Neural progenitor cell (in vitro differentiated cells): ENCODE results near the gene CX3CL1. TPM values are rescaled to one million over a fixed set of nuclear protein-coding genes. Genes with fewer than 3 reads are reported as not detected.

Experiments used
- DNase-seq: peaks from one replicate; pipeline ENCODE4 v3.0.0-alpha.2; 2016; ENCODE audit warnings: low spot score
- H2AFZ ChIP-seq: fragments of 200-600 bp; sonication (generic); replicated peaks from 2 replicates; pipeline ENCODE4 v1.6.1; 2016; ENCODE audit warnings: antibody characterized with exemption
- H3F3A ChIP-seq: fragments of 200-600 bp; sonication (generic); 2 replicates; pipeline ENCODE4 v1.6.1; 2016; ENCODE audit warnings: antibody characterized with exemption, low read depth
- H3K27ac ChIP-seq: fragments of 200-600 bp; sonication (generic); 2 replicates; pipeline ENCODE4 v1.5.1; 2016; ENCODE audit warnings: mild to moderate bottlenecking
- H3K27me3 ChIP-seq: fragments of 200-600 bp; sonication (generic); 2 replicates; pipeline ENCODE4 v1.6.1; 2016; ENCODE audit warnings: mild to moderate bottlenecking, moderate library complexity
- H3K36me3 ChIP-seq: fragments of 200-600 bp; sonication (generic); 2 replicates; pipeline ENCODE4 v1.5.1; 2016
- H3K4me1 ChIP-seq: fragments of 200-600 bp; sonication (generic); 2 replicates; pipeline ENCODE4 v1.6.1; 2016; ENCODE audit warnings: mixed run types
- H3K4me2 ChIP-seq: fragments of 200-600 bp; sonication (generic); 2 replicates; pipeline ENCODE4 v1.6.1; 2016
- H3K4me3 ChIP-seq: fragments of 200-600 bp; sonication (generic); 2 replicates; pipeline ENCODE4 v1.5.1; 2016
- H3K79me2 ChIP-seq: fragments of 200-600 bp; sonication (generic); 2 replicates; pipeline ENCODE4 v1.6.1; 2016; ENCODE audit warnings: low read depth
- H3K9ac ChIP-seq: fragments of 200-600 bp; sonication (generic); 2 replicates; pipeline ENCODE4 v1.6.1; 2016
- H3K9me3 ChIP-seq: fragments of 200-600 bp; sonication (generic); 2 replicates; pipeline ENCODE4 v1.5.1; 2016; ENCODE audit warnings: low read depth
- H4K20me1 ChIP-seq: fragments of 200-600 bp; sonication (generic); 2 replicates; pipeline ENCODE4 v1.6.1; 2016; ENCODE audit warnings: low read depth
- H3K27ac Mint-ChIP-seq: 3 replicates; pipeline ENCODE4 v1.8.0; 2021; ENCODE audit warnings: mixed read lengths
- H3K27me3 Mint-ChIP-seq: 2 replicates; pipeline ENCODE4 v1.8.0; 2022; ENCODE audit warnings: low read depth, mild to moderate bottlenecking, inconsistent platforms, moderate library complexity, mixed read lengths; ENCODE audit not compliant: insufficient read depth
- H3K36me3 Mint-ChIP-seq: 3 replicates; pipeline ENCODE4 v1.8.0; 2021; ENCODE audit warnings: mixed read lengths
- H3K4me1 Mint-ChIP-seq: 3 replicates; pipeline ENCODE4 v1.8.0; 2021; ENCODE audit warnings: mixed read lengths
- H3K4me3 Mint-ChIP-seq: 3 replicates; pipeline ENCODE4 v1.8.0; 2021; ENCODE audit warnings: mild to moderate bottlenecking, moderate library complexity, mixed read lengths
- H3K9me3 Mint-ChIP-seq: 3 replicates; pipeline ENCODE4 v1.8.0; 2020; ENCODE audit warnings: mixed read lengths
- EZH2 ChIP-seq: fragments of 200-600 bp; sonication (generic); IDR thresholded peaks from 2 replicates; pipeline ENCODE4 v1.6.1; 2017; ENCODE audit warnings: antibody characterized with exemption, mild to moderate bottlenecking, moderate library complexity
- EZH2phosphoT487 ChIP-seq: fragments of 200-600 bp; sonication (generic); IDR thresholded peaks from 2 replicates; pipeline ENCODE4 v1.6.1; 2017; ENCODE audit warnings: antibody characterized with exemption
- total RNA-seq: library from RNA; depleted of rRNA; stranded (reverse); fragments of >200 nt; gene quantifications from 2 replicates; pipeline ENCODE4 v1.2.3, GENCODE V29; 2015; ENCODE audit warnings: low replicate concordance
- TF ChIP-seq, protein P1 (sequence below): fragments of 200-600 bp; sonication (generic); IDR thresholded peaks from 2 replicates; pipeline ENCODE4 v1.5.1; 2017; ENCODE audit warnings: antibody characterized with exemption, mild to moderate bottlenecking

The CX3CL1 gene
- total RNA-seq, 1 donor from 2014 or later = 0.65 TPM

DNA sequence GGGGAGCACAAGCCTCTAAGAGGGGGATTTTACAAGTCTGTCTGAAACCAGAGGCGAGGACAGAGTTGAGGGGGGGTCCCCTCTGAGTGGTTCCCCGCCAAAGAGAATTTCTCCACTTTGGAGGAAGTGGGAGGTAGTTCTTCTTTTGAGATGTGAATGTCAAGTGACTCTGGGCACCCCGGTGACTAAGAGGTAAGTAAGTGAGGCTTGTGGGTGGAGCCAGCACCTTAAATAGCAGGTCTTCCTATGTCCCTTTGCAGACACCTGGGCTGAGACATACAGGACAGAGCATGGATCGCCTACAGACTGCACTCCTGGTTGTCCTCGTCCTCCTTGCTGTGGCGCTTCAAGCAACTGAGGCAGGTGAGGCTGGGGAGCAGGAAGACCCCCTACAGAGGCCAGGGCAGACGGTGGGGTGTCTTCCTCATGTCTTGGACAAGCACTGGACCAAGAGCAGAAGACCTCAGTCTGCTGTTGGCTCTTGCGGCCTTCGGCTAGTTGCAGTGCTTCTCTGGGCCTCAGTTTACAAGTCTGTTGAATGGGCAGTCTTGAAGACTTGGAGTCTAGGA is 13.7 kb upstream of the CX3CL1 start, which contains the start of gene CCL22:
Gene CCL22 (plus strand): TSS at position 257 of the 569 bp plus-strand sequence. CDS start 34 bp downstream, at position 291.
- Mint-ChIP-seq H3K9me3 (no peaks in the 10 kb centered on the region), H3K27me3 (peaks cover 3% of the 10 kb centered on the region), H3K4me1 (peaks cover 8% of the 10 kb centered on the region), H3K4me3 (no peak within 1 kb of the TSS), H3K27ac (peak within 1 kb of the TSS; percentile 92), H3K36me3 (no peaks in the 10 kb centered on the region)
- Histone ChIP-seq H3K79me2 (no peaks in the 10 kb centered on the region), H3K36me3 (no peaks in the 10 kb centered on the region), H3K9me3 (no peaks in the 10 kb centered on the region), H3K9ac (no peak within 1 kb of the TSS), H2AFZ (no peak within 1 kb of the TSS), H4K20me1 (no peaks in the 10 kb centered on the region), H3K4me2 (no peak within 1 kb of the TSS), H3K27me3 (no peaks in the 10 kb centered on the region), H3F3A (no peaks in the 10 kb centered on the region), H3K27ac (no peak within 1 kb of the TSS), H3K4me1 (no peaks in the 10 kb centered on the region), H3K4me3 (no peak within 1 kb of the TSS)
- no peak for DNase-seq
- TF ChIP-seq EZH2phosphoT487 (no peak), EZH2 (no peak)
- TF ChIP-seq, protein P1, sequence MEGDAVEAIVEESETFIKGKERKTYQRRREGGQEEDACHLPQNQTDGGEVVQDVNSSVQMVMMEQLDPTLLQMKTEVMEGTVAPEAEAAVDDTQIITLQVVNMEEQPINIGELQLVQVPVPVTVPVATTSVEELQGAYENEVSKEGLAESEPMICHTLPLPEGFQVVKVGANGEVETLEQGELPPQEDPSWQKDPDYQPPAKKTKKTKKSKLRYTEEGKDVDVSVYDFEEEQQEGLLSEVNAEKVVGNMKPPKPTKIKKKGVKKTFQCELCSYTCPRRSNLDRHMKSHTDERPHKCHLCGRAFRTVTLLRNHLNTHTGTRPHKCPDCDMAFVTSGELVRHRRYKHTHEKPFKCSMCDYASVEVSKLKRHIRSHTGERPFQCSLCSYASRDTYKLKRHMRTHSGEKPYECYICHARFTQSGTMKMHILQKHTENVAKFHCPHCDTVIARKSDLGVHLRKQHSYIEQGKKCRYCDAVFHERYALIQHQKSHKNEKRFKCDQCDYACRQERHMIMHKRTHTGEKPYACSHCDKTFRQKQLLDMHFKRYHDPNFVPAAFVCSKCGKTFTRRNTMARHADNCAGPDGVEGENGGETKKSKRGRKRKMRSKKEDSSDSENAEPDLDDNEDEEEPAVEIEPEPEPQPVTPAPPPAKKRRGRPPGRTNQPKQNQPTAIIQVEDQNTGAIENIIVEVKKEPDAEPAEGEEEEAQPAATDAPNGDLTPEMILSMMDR = no peak

GRCh38 chr16:57360321-57360935 is 11.9 kb upstream of the CX3CL1 start:
- H3K27me3 ChIP-seq = no peaks in the 10 kb centered on the region
- no peaks in the 10 kb centered on the region for H3K9me3 ChIP-seq
- no peak overlapping the region for H3K27ac ChIP-seq
- H3K27me3 Mint-ChIP-seq = peaks cover 7% of the 10 kb centered on the region
- H3K27ac Mint-ChIP-seq = no peak overlapping the region
- DNase-seq = no peak
- H3K4me3 Mint-ChIP-seq = no peak overlapping the region
- no peaks in the 10 kb centered on the region for H3K9me3 Mint-ChIP-seq
- TF ChIP-seq EZH2phosphoT487 (no peak), EZH2 (no peak)
- TF ChIP-seq, protein P1 = no peak
- H3F3A ChIP-seq = no peaks in the 10 kb centered on the region
- H3K4me1 Mint-ChIP-seq = peaks cover 1% of the 10 kb centered on the region
- H3K4me1 ChIP-seq = no peaks in the 10 kb centered on the region
- H3K4me2 ChIP-seq = no peak overlapping the region
- no peaks in the 10 kb centered on the region for H3K79me2 ChIP-seq
- no peak overlapping the region for H3K4me3 ChIP-seq
- no peaks in the 10 kb centered on the region for H4K20me1 ChIP-seq
- no peak overlapping the region for H3K9ac ChIP-seq
- no peaks in the 10 kb centered on the region for H3K36me3 Mint-ChIP-seq
- H3K36me3 ChIP-seq = no peaks in the 10 kb centered on the region
- no peak overlapping the region for H2AFZ ChIP-seq

- Mint-ChIP-seq H3K27me3 (peaks cover 7% of the 10 kb centered on the region), H3K4me3 (no peak overlapping the region), H3K9me3 (no peaks in the 10 kb centered on the region), H3K4me1 (no peaks in the 10 kb centered on the region), H3K27ac (no peak overlapping the region), H3K36me3 (no peaks in the 10 kb centered on the region)
- Histone ChIP-seq H3F3A (no peaks in the 10 kb centered on the region), H3K9me3 (no peaks in the 10 kb centered on the region), H3K4me1 (no peaks in the 10 kb centered on the region), H3K79me2 (no peaks in the 10 kb centered on the region), H4K20me1 (no peaks in the 10 kb centered on the region), H3K4me2 (no peak overlapping the region), H3K27ac (no peak overlapping the region), H3K4me3 (no peak overlapping the region), H3K27me3 (no peaks in the 10 kb centered on the region), H3K36me3 (no peaks in the 10 kb centered on the region), H3K9ac (no peak overlapping the region), H2AFZ (no peak overlapping the region)
- DNase-seq = no peak
- TF ChIP-seq EZH2 = no peak
- TF ChIP-seq, protein P1 = no peak
- TF ChIP-seq EZH2phosphoT487 = no peak
These were observed 10.9 kb upstream of the CX3CL1 start for GRCh38 chr16:57361404-57361803.
